Measurements from ENCODE around the gene PTPN3. TPM values are rescaled to one million over a fixed set of nuclear protein-coding genes. Genes with fewer than 3 reads are reported as not detected.

The PTPN3 gene
- polyA plus RNA-seq, 2 of the 4 experiments (the other 2 are of a cell fraction): 8.9 to 20.3 TPM

DNA sequence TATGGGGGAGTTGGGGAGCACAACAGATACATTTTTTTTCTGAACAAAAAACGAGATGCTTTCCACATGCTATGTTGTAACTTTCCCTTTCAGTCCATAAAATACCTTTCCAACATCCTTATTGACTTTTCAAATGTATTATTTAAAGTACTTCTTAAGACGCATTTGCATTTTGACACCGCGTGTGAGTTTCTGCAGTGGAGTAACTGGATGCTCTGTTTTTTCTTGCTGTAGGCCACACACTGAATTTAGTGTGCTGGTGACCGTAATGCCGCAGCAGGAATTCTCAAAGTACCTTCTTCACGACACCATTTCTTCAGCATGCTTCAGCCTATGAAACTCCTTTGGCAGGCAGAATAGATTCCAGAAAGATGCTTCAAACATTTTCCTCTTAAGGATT lies 163.0 kb downstream of the PTPN3 start:
- H3K4me3 ChIP-seq: no peak overlapping the region
- no peaks in the 10 kb centered on the region for H3K4me1 ChIP-seq
- CTCF ChIA-PET: no interaction called here
- POLR2A ChIA-PET: no interaction called here
- no peaks in the 10 kb centered on the region for H3K9me3 ChIP-seq
- no peak for ATAC-seq
- TF ChIP-seq POLR2AphosphoS2 (conservative IDR thresholded peaks at IDR 0.05; ENCODE audit: low read length): no peak
- TF ChIP-seq FOSB (CRISPR knock-in tag; IDR thresholded peaks at IDR 0.05): no peak
- TF ChIP-seq HEYL (CRISPR knock-in tag; IDR thresholded peaks at IDR 0.05): no peak
- TF ChIP-seq RARB (CRISPR knock-in tag; IDR thresholded peaks at IDR 0.05): no peak
- TF ChIP-seq, protein P1, sequence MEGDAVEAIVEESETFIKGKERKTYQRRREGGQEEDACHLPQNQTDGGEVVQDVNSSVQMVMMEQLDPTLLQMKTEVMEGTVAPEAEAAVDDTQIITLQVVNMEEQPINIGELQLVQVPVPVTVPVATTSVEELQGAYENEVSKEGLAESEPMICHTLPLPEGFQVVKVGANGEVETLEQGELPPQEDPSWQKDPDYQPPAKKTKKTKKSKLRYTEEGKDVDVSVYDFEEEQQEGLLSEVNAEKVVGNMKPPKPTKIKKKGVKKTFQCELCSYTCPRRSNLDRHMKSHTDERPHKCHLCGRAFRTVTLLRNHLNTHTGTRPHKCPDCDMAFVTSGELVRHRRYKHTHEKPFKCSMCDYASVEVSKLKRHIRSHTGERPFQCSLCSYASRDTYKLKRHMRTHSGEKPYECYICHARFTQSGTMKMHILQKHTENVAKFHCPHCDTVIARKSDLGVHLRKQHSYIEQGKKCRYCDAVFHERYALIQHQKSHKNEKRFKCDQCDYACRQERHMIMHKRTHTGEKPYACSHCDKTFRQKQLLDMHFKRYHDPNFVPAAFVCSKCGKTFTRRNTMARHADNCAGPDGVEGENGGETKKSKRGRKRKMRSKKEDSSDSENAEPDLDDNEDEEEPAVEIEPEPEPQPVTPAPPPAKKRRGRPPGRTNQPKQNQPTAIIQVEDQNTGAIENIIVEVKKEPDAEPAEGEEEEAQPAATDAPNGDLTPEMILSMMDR (IDR thresholded peaks at IDR 0.05): no peak
- TF ChIP-seq, protein P2, sequence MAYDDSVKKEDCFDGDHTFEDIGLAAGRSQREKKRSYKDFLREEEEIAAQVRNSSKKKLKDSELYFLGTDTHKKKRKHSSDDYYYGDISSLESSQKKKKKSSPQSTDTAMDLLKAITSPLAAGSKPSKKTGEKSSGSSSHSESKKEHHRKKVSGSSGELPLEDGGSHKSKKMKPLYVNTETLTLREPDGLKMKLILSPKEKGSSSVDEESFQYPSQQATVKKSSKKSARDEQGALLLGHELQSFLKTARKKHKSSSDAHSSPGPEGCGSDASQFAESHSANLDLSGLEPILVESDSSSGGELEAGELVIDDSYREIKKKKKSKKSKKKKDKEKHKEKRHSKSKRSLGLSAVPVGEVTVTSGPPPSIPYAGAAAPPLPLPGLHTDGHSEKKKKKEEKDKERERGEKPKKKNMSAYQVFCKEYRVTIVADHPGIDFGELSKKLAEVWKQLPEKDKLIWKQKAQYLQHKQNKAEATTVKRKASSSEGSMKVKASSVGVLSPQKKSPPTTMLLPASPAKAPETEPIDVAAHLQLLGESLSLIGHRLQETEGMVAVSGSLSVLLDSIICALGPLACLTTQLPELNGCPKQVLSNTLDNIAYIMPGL (CRISPR knock-in tag; IDR thresholded peaks at IDR 0.05; ENCODE audit: borderline replicate concordance): no peak
- no peak for TF ChIP-seq HOXB5 (CRISPR knock-in tag; IDR thresholded peaks at IDR 0.05)
- no peak for TF ChIP-seq EHF (CRISPR knock-in tag; IDR thresholded peaks at IDR 0.05)
- no peak for TF ChIP-seq CEBPB (IDR thresholded peaks at IDR 0.05)
- TF ChIP-seq PHF8 (IDR thresholded peaks at IDR 0.05; ENCODE audit: borderline replicate concordance, low read depth): no peak
- TF ChIP-seq FOXS1 (CRISPR knock-in tag; IDR thresholded peaks at IDR 0.05): no peak
- no peak for TF ChIP-seq MAZ (IDR thresholded peaks at IDR 0.05; ENCODE audit: borderline replicate concordance, low read depth, low read length)
- TF ChIP-seq, protein P3, sequence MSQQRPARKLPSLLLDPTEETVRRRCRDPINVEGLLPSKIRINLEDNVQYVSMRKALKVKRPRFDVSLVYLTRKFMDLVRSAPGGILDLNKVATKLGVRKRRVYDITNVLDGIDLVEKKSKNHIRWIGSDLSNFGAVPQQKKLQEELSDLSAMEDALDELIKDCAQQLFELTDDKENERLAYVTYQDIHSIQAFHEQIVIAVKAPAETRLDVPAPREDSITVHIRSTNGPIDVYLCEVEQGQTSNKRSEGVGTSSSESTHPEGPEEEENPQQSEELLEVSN (IDR thresholded peaks at IDR 0.05; ENCODE audit: borderline replicate concordance, low read depth): no peak
- no peak for TF ChIP-seq CBX2 (IDR thresholded peaks at IDR 0.05; ENCODE audit: borderline replicate concordance, low read depth)
- no peak for TF ChIP-seq JUN (IDR thresholded peaks at IDR 0.05)
- WGBS (ENCODE audit: missing lambda C conversion rate): 83% methylated on average over 7 of the region's 7 CpGs
- DNase-seq (ENCODE audit: low read depth in 1 of 2, low spot score in 1 of 2): no peak
- FAIRE-seq: no peak
- no peak overlapping the region for H3K4me2 ChIP-seq
- no peak overlapping the region for H3K27ac ChIP-seq

DNA sequence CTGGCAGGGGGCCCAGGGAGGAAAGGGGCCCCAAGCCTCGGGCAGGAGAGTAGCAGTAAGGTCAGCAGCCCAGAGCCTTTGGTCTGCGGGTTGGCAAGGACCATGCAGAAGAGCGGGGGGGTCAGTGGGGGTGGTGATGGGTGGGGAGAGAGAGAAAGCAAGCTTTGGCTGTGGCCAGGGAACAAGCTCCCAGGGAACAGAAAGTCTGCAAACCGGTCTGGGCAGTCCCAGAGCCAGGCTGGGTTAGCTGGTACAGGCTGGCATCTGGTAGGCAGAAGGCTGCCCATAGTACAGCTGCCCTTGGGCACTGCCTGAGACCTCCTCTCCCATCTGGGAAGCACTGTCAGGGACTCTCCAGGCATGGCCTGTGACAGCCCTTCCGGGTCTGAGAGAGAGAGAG lies 166.8 kb downstream of the PTPN3 start:
- H3K27ac ChIP-seq: peak overlapping the region in 1 of 2 experiments; percentile 33; a peak in 2 of 6 replicates
- no peak for FAIRE-seq
- 71% methylated on average over 5 of the region's 5 CpGs for WGBS (ENCODE audit: missing lambda C conversion rate)
- ChIA-PET POLR2A (interaction anchor here (0.6 kb wide), 1 partner anchor 263 kb away, joined by 4 read pairs; no protein-coding TSS in a partner anchor), CTCF (interaction anchor here (0.6 to 4.7 kb wide), 3 partner anchors 14 to 148 kb away, joined by 4 to 24 read pairs (median 4); no protein-coding TSS in a partner anchor)
- H3K4me2 ChIP-seq: no peak overlapping the region
- H3K4me1 ChIP-seq: peaks cover 32% of the 10 kb centered on the region
- peak; percentile 16 to 28; a peak in 1 of 6 replicates for ATAC-seq
- H3K4me3 ChIP-seq: no peak overlapping the region
- no peaks in the 10 kb centered on the region for H3K9me3 ChIP-seq
- DNase-seq (ENCODE audit: low read depth in 1 of 2, low spot score in 1 of 2): no peak
- TF ChIP-seq NPAS2 (CRISPR knock-in tag; IDR thresholded peaks at IDR 0.05; ENCODE audit: borderline replicate concordance): no peak
- no peak for TF ChIP-seq POLR2A (IDR thresholded peaks at IDR 0.05; ENCODE audit: low read length)
- TF ChIP-seq ZFP36 (IDR thresholded peaks at IDR 0.05; ENCODE audit: borderline replicate concordance, partially characterized antibody): no peak
- no peak for TF ChIP-seq NFE2L2 (conservative IDR thresholded peaks at IDR 0.05; ENCODE audit: low read length)
- no peak for TF ChIP-seq FOSL2 (IDR thresholded peaks at IDR 0.05)
- TF ChIP-seq FOSL2 (CRISPR knock-in tag; IDR thresholded peaks at IDR 0.05): no peak
- no peak for TF ChIP-seq RCOR1 (IDR thresholded peaks at IDR 0.05; ENCODE audit: low read depth, low read length)
- TF ChIP-seq ZNF302 (CRISPR knock-in tag; IDR thresholded peaks at IDR 0.05): no peak
- no peak for TF ChIP-seq JUN (IDR thresholded peaks at IDR 0.05)
- no peak for TF ChIP-seq HDAC2 (IDR thresholded peaks at IDR 0.05)
- no peak for TF ChIP-seq ESRRA (IDR thresholded peaks at IDR 0.05; ENCODE audit: borderline replicate concordance, low read length)
- TF ChIP-seq CBX8 (IDR thresholded peaks at IDR 0.05): no peak
- TF ChIP-seq TP53 (CRISPR knock-in tag; IDR thresholded peaks at IDR 0.05): no peak
- TF ChIP-seq, protein P4, sequence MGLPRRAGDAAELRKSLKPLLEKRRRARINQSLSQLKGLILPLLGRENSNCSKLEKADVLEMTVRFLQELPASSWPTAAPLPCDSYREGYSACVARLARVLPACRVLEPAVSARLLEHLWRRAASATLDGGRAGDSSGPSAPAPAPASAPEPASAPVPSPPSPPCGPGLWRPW (IDR thresholded peaks at IDR 0.05): no peak
- no peak for TF ChIP-seq CHD2 (IDR thresholded peaks at IDR 0.05; ENCODE audit: low read length, partially characterized antibody)
- no peak for TF ChIP-seq CBX2 (IDR thresholded peaks at IDR 0.05; ENCODE audit: borderline replicate concordance, low read depth)
- TF ChIP-seq SMC3 (IDR thresholded peaks at IDR 0.05): no peak
- TF ChIP-seq RNF2 (IDR thresholded peaks at IDR 0.05; ENCODE audit: borderline replicate concordance, low read depth): no peak
- no peak for TF ChIP-seq GATA3 (IDR thresholded peaks at IDR 0.05; ENCODE audit: borderline replicate concordance)
- TF ChIP-seq ZC3H11A (IDR thresholded peaks at IDR 0.05): no peak
- no peak for TF ChIP-seq POLR2AphosphoS2 (conservative IDR thresholded peaks at IDR 0.05; ENCODE audit: low read length)
